Measurements from ENCODE around the gene ZSWIM1. TPM values are rescaled to one million over a fixed set of nuclear protein-coding genes. Genes with fewer than 3 reads are reported as not detected.
A peak's percentile ranks its signal among the peaks of the same experiment; 100 is the strongest.

Gene ZSWIM1
- total and polyA plus RNA-seq, 3 experiments from 2014 or later = 2.1 to 12.3 (median 12.3) TPM

GRCh38 chr20:45892049-45892825 is 11.2 kb downstream of the ZSWIM1 start:
- H3K36me3 Mint-ChIP-seq = peaks cover 0 to 38% (median 4%) of the 10 kb centered on the region in 3 donors
- DNase-seq = no peak
- H3K36me3 ChIP-seq (ENCODE audit: insufficient read depth, low read length) = peaks cover 5% of the 10 kb centered on the region
- no peaks in the 10 kb centered on the region for H3K27me3 Mint-ChIP-seq
- peak overlapping the region; percentile 78 to 97 (median 87) for H3K27ac Mint-ChIP-seq
- peaks cover 23% of the 10 kb centered on the region for H3K4me1 ChIP-seq (ENCODE audit: insufficient read depth, low read length)
- ChIA-PET CTCF (interaction anchor here (0.8 to 7.1 kb wide), 6 partner anchors 20 to 93 kb away, joined by 3 to 39 read pairs (median 4); partner anchors contain the start of gene PCIF1), POLR2A (interaction anchor here (0.5 to 2.6 kb wide), 4 partner anchors 35 to 79 kb away, joined by 3 to 28 read pairs (median 4); partner anchors contain the start of genes ACOT8, PCIF1, ZNF335 and ZSWIM3)
- H3K27ac ChIP-seq (ENCODE audit: low read depth, low read length) = peak overlapping the region; percentile 53
- peak overlapping the region; percentile 87 to 95 (median 92) for H3K4me3 Mint-ChIP-seq
- H3K27me3 ChIP-seq (ENCODE audit: insufficient read depth, low read length, poor library complexity, severe bottlenecking) = no peaks in the 10 kb centered on the region
- H3K4me3 ChIP-seq (ENCODE audit: low read length) = peak overlapping the region; percentile 85
- H3K4me1 Mint-ChIP-seq = peaks cover 28 to 47% (median 39%) of the 10 kb centered on the region in 3 donors
- no peaks in the 10 kb centered on the region for H3K9me3 ChIP-seq (ENCODE audit: low read length)
- H3K9me3 Mint-ChIP-seq = no peaks in the 10 kb centered on the region

- peaks cover 28 to 47% (median 35%) of the 10 kb centered on the region in 3 donors for H3K4me1 Mint-ChIP-seq
Observed at GRCh38 chr20:45892828-45893500, 11.9 kb downstream of the ZSWIM1 start.

GRCh38 chr20:45893831-45894230 is 12.8 kb downstream of the ZSWIM1 start:
- no peak for DNase-seq
- H3K9me3 Mint-ChIP-seq = no peaks in the 10 kb centered on the region
- H3K4me1 Mint-ChIP-seq = peaks cover 28 to 42% (median 35%) of the 10 kb centered on the region in 3 donors
- no peaks in the 10 kb centered on the region for H3K9me3 ChIP-seq (ENCODE audit: low read length)
- no peaks in the 10 kb centered on the region for H3K27me3 Mint-ChIP-seq
- no peaks in the 10 kb centered on the region for H3K27me3 ChIP-seq (ENCODE audit: insufficient read depth, low read length, poor library complexity, severe bottlenecking)
- peak overlapping the region in 3 of 7 donors; percentile 50 to 92 (median 81) for H3K4me3 Mint-ChIP-seq
- ChIA-PET CTCF (interaction anchor here (0.9 to 7.1 kb wide), 2 partner anchors 13 to 41 kb away, joined by 3 to 39 read pairs; partner anchors contain the start of genes PCIF1 and ZSWIM1), POLR2A (interaction anchor here (2.6 kb wide), 1 partner anchor 41 kb away, joined by 28 read pairs; the partner anchor contains the start of gene PCIF1)
- H3K27ac ChIP-seq (ENCODE audit: low read depth, low read length) = no peak overlapping the region
- no peak overlapping the region for H3K4me3 ChIP-seq (ENCODE audit: low read length)
- peaks cover 4 to 53% (median 7%) of the 10 kb centered on the region in 3 donors for H3K36me3 Mint-ChIP-seq
- H3K27ac Mint-ChIP-seq = peak overlapping the region in 5 of 8 donors; percentile 47 to 96 (median 77)
- H3K4me1 ChIP-seq (ENCODE audit: insufficient read depth, low read length) = peaks cover 23% of the 10 kb centered on the region
- peaks cover 8% of the 10 kb centered on the region for H3K36me3 ChIP-seq (ENCODE audit: insufficient read depth, low read length)

More at GRCh38 chr20:45892828-45893500, 11.9 kb downstream of the ZSWIM1 start:
- Histone ChIP-seq H3K36me3 (ENCODE audit: insufficient read depth, low read length) (peaks cover 8% of the 10 kb centered on the region), H3K4me3 (ENCODE audit: low read length) (no peak overlapping the region), H3K4me1 (ENCODE audit: insufficient read depth, low read length) (peaks cover 23% of the 10 kb centered on the region), H3K9me3 (ENCODE audit: low read length) (no peaks in the 10 kb centered on the region), H3K27me3 (ENCODE audit: insufficient read depth, low read length, poor library complexity, severe bottlenecking) (no peaks in the 10 kb centered on the region), H3K27ac (ENCODE audit: low read depth, low read length) (no peak overlapping the region)
- Mint-ChIP-seq H3K9me3 (no peaks in the 10 kb centered on the region), H3K4me3 (peak overlapping the region; percentile 87 to 95 (median 92)), H3K36me3 (peaks cover 3 to 45% (median 7%) of the 10 kb centered on the region in 3 donors), H3K27ac (peak overlapping the region; percentile 78 to 97 (median 87)), H3K27me3 (no peaks in the 10 kb centered on the region)
- ChIA-PET POLR2A (interaction anchor here (0.5 to 2.6 kb wide), 4 partner anchors 36 to 79 kb away, joined by 3 to 28 read pairs (median 4); partner anchors contain the start of genes ACOT8, PCIF1, ZNF335 and ZSWIM3), CTCF (interaction anchor here (0.8 to 7.1 kb wide), 4 partner anchors 25 to 94 kb away, joined by 3 to 39 read pairs (median 5); partner anchors contain the start of gene PCIF1)
- peak in 2 of 5 donors; percentile 22 to 37 for DNase-seq

- peak overlapping the region in 2 of 8 donors; percentile 37 to 77 for H3K27ac Mint-ChIP-seq
- no peaks in the 10 kb centered on the region for H3K9me3 ChIP-seq (ENCODE audit: low read length)
- H3K36me3 ChIP-seq (ENCODE audit: insufficient read depth, low read length) = peaks cover 8% of the 10 kb centered on the region
- no peaks in the 10 kb centered on the region for H3K27me3 Mint-ChIP-seq
- peaks cover 23% of the 10 kb centered on the region for H3K4me1 ChIP-seq (ENCODE audit: insufficient read depth, low read length)
- H3K9me3 Mint-ChIP-seq = no peaks in the 10 kb centered on the region
- H3K36me3 Mint-ChIP-seq = peaks cover 4 to 58% (median 7%) of the 10 kb centered on the region in 3 donors
- H3K27me3 ChIP-seq (ENCODE audit: insufficient read depth, low read length, poor library complexity, severe bottlenecking) = no peaks in the 10 kb centered on the region
- no peak overlapping the region for H3K4me3 ChIP-seq (ENCODE audit: low read length)
- no peak overlapping the region for H3K27ac ChIP-seq (ENCODE audit: low read depth, low read length)
- CTCF ChIA-PET = no interaction called here
- peak overlapping the region in 2 of 7 donors; percentile 32 to 81 for H3K4me3 Mint-ChIP-seq
- POLR2A ChIA-PET = no interaction called here
- no peak for DNase-seq
- peaks cover 27 to 37% (median 32%) of the 10 kb centered on the region in 3 donors for H3K4me1 Mint-ChIP-seq
Observed at GRCh38 chr20:45894797-45895196, 13.8 kb downstream of the ZSWIM1 start.

- no peaks in the 10 kb centered on the region for H3K27me3 ChIP-seq (ENCODE audit: insufficient read depth, low read length, poor library complexity, severe bottlenecking)
- peak overlapping the region in 1 of 7 donors; percentile 32 for H3K4me3 Mint-ChIP-seq
- H3K36me3 Mint-ChIP-seq = peaks cover 4 to 50% (median 7%) of the 10 kb centered on the region in 3 donors
- no peak for DNase-seq
- peaks cover 18% of the 10 kb centered on the region for H3K4me1 ChIP-seq (ENCODE audit: insufficient read depth, low read length)
- no peaks in the 10 kb centered on the region for H3K9me3 ChIP-seq (ENCODE audit: low read length)
- POLR2A ChIA-PET = interaction anchor here (0.6 kb wide), 1 partner anchor 39 kb away, joined by 7 read pairs; no protein-coding TSS in a partner anchor
- H3K27ac Mint-ChIP-seq = peak overlapping the region in 2 of 8 donors; percentile 3 to 52
- CTCF ChIA-PET = no interaction called here
- peaks cover 20 to 29% (median 25%) of the 10 kb centered on the region in 3 donors for H3K4me1 Mint-ChIP-seq
- no peaks in the 10 kb centered on the region for H3K27me3 Mint-ChIP-seq
- no peak overlapping the region for H3K27ac ChIP-seq (ENCODE audit: low read depth, low read length)
- H3K36me3 ChIP-seq (ENCODE audit: insufficient read depth, low read length) = peaks cover 8% of the 10 kb centered on the region
- H3K4me3 ChIP-seq (ENCODE audit: low read length) = no peak overlapping the region
- H3K9me3 Mint-ChIP-seq = no peaks in the 10 kb centered on the region
Observed at GRCh38 chr20:45896641-45897161, 15.7 kb downstream of the ZSWIM1 start.

- Histone ChIP-seq H3K27me3 (ENCODE audit: insufficient read depth, low read length, poor library complexity, severe bottlenecking) (no peaks in the 10 kb centered on the region), H3K4me3 (ENCODE audit: low read length) (no peak overlapping the region), H3K36me3 (ENCODE audit: insufficient read depth, low read length) (peaks cover 8% of the 10 kb centered on the region), H3K9me3 (ENCODE audit: low read length) (no peaks in the 10 kb centered on the region), H3K4me1 (ENCODE audit: insufficient read depth, low read length) (peaks cover 12% of the 10 kb centered on the region), H3K27ac (ENCODE audit: low read depth, low read length) (no peak overlapping the region)
- Mint-ChIP-seq H3K9me3 (no peaks in the 10 kb centered on the region), H3K4me1 (peaks cover 16 to 23% (median 19%) of the 10 kb centered on the region in 3 donors), H3K36me3 (peaks cover 4 to 50% (median 7%) of the 10 kb centered on the region in 3 donors), H3K27ac (peak overlapping the region in 1 of 8 donors; percentile 52), H3K4me3 (no peak overlapping the region), H3K27me3 (no peaks in the 10 kb centered on the region)
- POLR2A ChIA-PET = no interaction called here
- CTCF ChIA-PET = no interaction called here
- DNase-seq = no peak
Observed at GRCh38 chr20:45897289-45897688, 16.3 kb downstream of the ZSWIM1 start.

- H3K4me1 Mint-ChIP-seq = peaks cover 12 to 19% (median 15%) of the 10 kb centered on the region in 3 donors
- Histone ChIP-seq H3K27ac (ENCODE audit: low read depth, low read length) (no peak overlapping the region), H3K9me3 (ENCODE audit: low read length) (no peaks in the 10 kb centered on the region), H3K4me3 (ENCODE audit: low read length) (no peak overlapping the region), H3K36me3 (ENCODE audit: insufficient read depth, low read length) (peaks cover 8% of the 10 kb centered on the region), H3K27me3 (ENCODE audit: insufficient read depth, low read length, poor library complexity, severe bottlenecking) (no peaks in the 10 kb centered on the region), H3K4me1 (ENCODE audit: insufficient read depth, low read length) (peaks cover 8% of the 10 kb centered on the region)
- no peaks in the 10 kb centered on the region for H3K9me3 Mint-ChIP-seq
- H3K4me3 Mint-ChIP-seq = no peak overlapping the region
- peak overlapping the region in 1 of 8 donors; percentile 42 for H3K27ac Mint-ChIP-seq
- H3K36me3 Mint-ChIP-seq = peaks cover 4 to 48% (median 7%) of the 10 kb centered on the region in 3 donors
- ChIA-PET POLR2A (no interaction called here), CTCF (no interaction called here)
- H3K27me3 Mint-ChIP-seq = no peaks in the 10 kb centered on the region
- DNase-seq = no peak
Observed at GRCh38 chr20:45897692-45898091, 16.7 kb downstream of the ZSWIM1 start.
